Prostate gland (tissue), 2 donors: Measurements from ENCODE around the gene LGMN.

Experiments
- POLR2A ChIP-seq: fragments of 450-650 bp; IDR thresholded peaks from one replicate; pipeline ENCODE4 v1.6.1; 2016; ENCODE audit warnings: antibody characterized with exemption, mild to moderate bottlenecking
- TF ChIP-seq, protein P1 (sequence below), 4 experiments: fragments of 200-600 bp in 2 of 4; fragments of 450-650 bp in 2 of 4; sonication (generic) in 2 of 4; IDR thresholded peaks; 1 replicate in 3 of 4; 2 replicates in 1 of 4; pipeline ENCODE4 v1.5.1; 2016 to 2019; ENCODE audit warnings: antibody characterized with exemption in 4 of 4, mild to moderate bottlenecking in 2 of 4, moderate library complexity in 2 of 4

DNA sequence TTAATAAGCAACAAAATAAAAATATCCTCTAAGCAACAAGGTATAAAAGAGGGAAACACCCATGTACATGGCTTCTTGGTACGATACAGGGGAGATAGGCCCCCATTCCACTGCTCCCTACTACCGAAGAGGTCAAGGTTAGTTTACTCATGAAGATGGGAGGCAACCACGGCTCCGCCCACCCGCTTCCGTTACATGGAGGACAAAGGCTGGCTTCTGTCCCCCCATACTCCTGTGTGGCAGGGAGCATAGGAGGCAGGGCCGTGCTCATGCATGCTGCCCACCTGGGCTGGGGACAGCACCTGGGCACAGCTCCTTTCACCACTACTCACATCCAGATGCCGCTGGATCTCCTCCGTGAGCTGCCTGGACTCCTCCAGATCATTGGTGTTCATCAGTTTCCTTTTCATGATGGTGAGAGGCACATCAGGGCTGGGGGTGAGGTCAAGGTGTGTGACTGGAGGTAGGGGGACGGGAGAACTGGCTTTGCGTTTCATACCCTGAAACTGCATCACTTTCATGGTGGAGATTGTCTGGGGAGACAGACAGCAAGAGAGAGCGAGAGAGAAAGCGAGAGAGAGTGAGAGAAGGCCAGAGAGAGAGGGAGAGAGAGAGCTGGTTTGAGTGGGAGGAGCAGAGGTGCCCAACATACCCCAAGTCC is 39.0 kb downstream of the LGMN start:
- no peak for TF ChIP-seq POLR2A
- TF ChIP-seq, protein P1, sequence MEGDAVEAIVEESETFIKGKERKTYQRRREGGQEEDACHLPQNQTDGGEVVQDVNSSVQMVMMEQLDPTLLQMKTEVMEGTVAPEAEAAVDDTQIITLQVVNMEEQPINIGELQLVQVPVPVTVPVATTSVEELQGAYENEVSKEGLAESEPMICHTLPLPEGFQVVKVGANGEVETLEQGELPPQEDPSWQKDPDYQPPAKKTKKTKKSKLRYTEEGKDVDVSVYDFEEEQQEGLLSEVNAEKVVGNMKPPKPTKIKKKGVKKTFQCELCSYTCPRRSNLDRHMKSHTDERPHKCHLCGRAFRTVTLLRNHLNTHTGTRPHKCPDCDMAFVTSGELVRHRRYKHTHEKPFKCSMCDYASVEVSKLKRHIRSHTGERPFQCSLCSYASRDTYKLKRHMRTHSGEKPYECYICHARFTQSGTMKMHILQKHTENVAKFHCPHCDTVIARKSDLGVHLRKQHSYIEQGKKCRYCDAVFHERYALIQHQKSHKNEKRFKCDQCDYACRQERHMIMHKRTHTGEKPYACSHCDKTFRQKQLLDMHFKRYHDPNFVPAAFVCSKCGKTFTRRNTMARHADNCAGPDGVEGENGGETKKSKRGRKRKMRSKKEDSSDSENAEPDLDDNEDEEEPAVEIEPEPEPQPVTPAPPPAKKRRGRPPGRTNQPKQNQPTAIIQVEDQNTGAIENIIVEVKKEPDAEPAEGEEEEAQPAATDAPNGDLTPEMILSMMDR (IDR thresholded peaks at IDR 0.05), result no peak
